Brain microvascular endothelial cell (primary cell): ENCODE data around the gene ZNF121.

ENCODE experiments used
- DNase-seq: peaks from one replicate; pipeline ENCODE4 v3.0.0-alpha.2; 2020
- H3K27ac ChIP-seq: fragments of 250-450 bp; sonication (Bioruptor Pico); 2 replicates; pipeline ENCODE4 v1.5.1; 2020; ENCODE audit warnings: mild to moderate bottlenecking, moderate library complexity
- H3K27me3 ChIP-seq: fragments of 250-450 bp; sonication (Bioruptor Pico); replicated peaks from 2 replicates; pipeline ENCODE4 v1.5.1; 2020; ENCODE audit warnings: mild to moderate bottlenecking
- H3K36me3 ChIP-seq: fragments of 250-450 bp; sonication (Bioruptor Pico); replicated peaks from 2 replicates; pipeline ENCODE4 v1.5.1; 2020; ENCODE audit warnings: mild to moderate bottlenecking
- H3K4me3 ChIP-seq: 2 replicates; pipeline ENCODE4 v1.5.1; 2011; ENCODE audit warnings: low read depth, mild to moderate bottlenecking, control low read depth, low read length, moderate library complexity
- in situ Hi-C: cut with HindIII; loops from 2 replicates; pipeline ENCODE4 v1.10.0; 2017; ENCODE audit warnings: low sequenced_read_pairs, low pct_ligation_motif_present
- TF ChIP-seq, protein P1 (sequence below): IDR thresholded peaks from 2 replicates; pipeline ENCODE4 v1.5.1; 2011; ENCODE audit warnings: low read depth, mild to moderate bottlenecking, moderate library complexity, low read length, control low read depth, inconsistent platforms; ENCODE audit errors: missing control alignments

ZNF121 gene

DNA sequence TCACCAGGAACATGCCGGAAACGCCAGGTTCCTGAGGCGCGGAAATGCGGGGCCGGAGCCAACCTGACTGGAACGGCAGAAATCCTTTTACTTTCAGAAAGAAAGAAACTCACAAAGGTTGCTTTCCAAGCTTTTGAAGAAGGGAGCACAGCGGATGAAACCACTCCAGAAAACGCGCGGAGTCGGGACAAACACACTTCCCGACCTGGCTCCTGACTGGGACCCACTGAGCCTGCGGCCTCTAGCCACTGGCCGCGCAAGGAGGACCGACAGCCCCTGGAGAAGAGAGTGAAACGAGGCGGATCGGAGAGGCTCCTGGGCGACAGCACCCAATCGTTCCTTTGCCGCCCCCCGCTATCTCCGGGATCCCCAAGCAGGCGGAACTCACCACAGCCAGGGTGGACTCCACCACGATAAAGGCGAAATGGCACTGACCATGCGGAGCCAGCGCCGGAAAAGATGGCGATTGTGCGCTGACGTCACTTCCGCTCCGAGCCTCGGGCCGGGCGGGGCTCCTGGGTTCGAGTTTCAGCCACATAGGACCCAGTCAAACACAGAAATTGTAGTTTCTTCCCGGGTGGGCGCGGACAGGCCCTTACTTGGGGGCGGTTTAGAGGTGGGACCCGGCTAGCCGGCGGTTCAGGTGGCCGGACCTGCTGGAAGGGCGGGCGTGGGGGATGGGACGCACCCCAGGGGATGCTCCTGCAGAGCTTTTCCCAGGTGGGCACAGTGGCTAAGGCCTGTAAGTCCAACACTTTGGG lies at the start of gene ZNF121:
ZNF121 (minus strand) TSS at position 432 of the 761 bp plus-strand sequence. CDS start 16,407 bp downstream, outside the sequence.
- H3K27me3 ChIP-seq, result no peaks in the 10 kb centered on the region
- TF ChIP-seq, protein P1, sequence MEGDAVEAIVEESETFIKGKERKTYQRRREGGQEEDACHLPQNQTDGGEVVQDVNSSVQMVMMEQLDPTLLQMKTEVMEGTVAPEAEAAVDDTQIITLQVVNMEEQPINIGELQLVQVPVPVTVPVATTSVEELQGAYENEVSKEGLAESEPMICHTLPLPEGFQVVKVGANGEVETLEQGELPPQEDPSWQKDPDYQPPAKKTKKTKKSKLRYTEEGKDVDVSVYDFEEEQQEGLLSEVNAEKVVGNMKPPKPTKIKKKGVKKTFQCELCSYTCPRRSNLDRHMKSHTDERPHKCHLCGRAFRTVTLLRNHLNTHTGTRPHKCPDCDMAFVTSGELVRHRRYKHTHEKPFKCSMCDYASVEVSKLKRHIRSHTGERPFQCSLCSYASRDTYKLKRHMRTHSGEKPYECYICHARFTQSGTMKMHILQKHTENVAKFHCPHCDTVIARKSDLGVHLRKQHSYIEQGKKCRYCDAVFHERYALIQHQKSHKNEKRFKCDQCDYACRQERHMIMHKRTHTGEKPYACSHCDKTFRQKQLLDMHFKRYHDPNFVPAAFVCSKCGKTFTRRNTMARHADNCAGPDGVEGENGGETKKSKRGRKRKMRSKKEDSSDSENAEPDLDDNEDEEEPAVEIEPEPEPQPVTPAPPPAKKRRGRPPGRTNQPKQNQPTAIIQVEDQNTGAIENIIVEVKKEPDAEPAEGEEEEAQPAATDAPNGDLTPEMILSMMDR, result no peak
- H3K36me3 ChIP-seq, result peaks cover 7% of the 10 kb centered on the region
- peak; percentile 76 for DNase-seq
- in situ Hi-C loops, result no loop called here
- peak within 1 kb of the TSS; percentile 94 for H3K4me3 ChIP-seq
- H3K27ac ChIP-seq, result peak within 1 kb of the TSS; percentile 75

DNA sequence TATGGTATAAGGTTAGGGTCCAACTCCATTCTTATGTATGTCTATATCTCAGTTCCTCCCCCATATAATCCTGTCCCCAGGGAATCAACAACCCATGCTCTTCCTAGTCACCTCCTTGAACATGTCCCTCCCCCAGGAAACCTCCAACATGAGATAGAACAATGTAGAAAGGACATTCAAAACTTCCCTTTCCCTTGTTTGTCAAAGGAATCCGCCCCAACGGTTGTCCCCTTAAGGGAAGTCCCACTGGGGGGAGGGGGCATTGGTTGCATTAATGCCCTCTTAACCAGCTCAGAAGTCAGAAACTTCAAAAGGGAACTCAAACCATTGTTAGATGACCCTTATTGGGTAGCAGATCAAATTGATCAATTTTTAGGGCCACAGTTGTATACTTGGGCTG lies 43.6 kb upstream of the ZNF121 start:
- H3K36me3 ChIP-seq, result peaks cover 5% of the 10 kb centered on the region
- no peak for DNase-seq
- no peaks in the 10 kb centered on the region for H3K27me3 ChIP-seq
- no peak overlapping the region for H3K27ac ChIP-seq
- TF ChIP-seq, protein P1, result no peak
- in situ Hi-C loops, result no loop called here
- no peak overlapping the region for H3K4me3 ChIP-seq

DNA sequence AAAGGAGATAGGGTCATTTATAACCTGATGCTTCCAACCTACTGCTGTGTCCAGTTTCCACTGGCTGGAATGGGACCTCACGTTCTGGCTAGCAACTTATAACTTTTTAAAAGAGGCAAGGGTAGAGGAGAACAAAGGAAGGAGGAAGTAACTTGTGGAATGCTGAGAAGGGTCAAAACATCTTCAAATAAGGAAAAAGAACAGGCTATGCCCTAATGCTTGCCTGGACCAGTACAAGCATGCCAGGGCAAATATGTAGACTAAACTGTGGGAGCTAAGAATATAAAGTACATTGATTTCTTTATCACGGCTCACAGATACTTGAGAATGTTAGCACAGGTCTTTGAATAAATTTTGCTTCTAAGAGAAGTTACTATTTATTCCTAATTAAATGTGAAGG lies 38.2 kb upstream of the ZNF121 start:
- DNase-seq, result no peak
- no peaks in the 10 kb centered on the region for H3K27me3 ChIP-seq
- H3K4me3 ChIP-seq, result no peak overlapping the region
- in situ Hi-C loops, result no loop called here
- TF ChIP-seq, protein P1, result no peak
- H3K36me3 ChIP-seq, result peaks cover 18% of the 10 kb centered on the region
- H3K27ac ChIP-seq, result no peak overlapping the region

DNA sequence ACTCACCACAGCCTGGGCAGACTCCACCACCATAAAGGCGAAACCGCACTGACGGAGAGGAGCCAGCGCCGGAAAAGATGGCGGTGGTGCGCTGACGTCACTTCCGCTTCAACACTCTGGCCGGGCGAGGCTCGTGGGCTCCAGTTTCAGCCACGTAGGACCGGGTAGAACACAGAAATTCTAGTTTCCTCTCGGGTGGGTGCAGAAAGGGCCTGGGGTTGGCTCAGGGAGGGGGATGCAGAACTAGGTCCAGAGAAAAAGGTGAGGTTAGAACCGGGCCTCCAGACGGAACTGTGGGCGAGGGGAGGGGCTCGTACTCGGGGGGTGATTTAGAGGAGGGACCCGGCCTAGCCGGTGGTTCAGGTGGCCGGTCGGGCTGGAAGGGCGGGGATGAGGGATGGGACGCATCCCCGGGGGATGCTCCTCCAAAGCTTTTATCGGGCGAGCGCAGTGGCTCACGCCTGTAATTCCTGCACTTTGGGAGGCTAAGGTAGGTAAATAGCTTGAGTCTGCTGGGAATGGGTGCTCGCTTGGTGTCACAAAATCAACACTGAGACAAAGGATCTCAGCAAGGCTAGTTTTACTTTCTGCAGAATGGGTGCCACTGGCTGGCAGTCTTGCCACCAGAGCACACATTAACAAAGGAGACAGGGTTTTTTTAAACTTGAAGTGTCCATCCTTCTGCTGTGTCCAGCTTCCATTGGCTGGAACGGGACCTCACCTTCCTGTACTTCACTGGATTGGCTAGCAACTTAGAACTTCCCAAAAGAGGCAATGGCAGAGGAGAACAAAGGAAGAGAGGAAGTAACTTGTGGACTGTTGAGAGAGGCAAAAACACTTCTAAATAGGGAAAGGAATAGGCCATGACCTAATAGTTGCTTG lies 37.1 kb upstream of the ZNF121 start, which contains the start of gene ZNF561:
ZNF561 (minus strand) TSS at position 77 of the 882 bp plus-strand sequence. CDS start 1,776 bp downstream, outside the sequence.
- TF ChIP-seq, protein P1, result no peak
- H3K27ac ChIP-seq, result peak within 1 kb of the TSS; percentile 96
- H3K36me3 ChIP-seq, result peaks cover 26% of the 10 kb centered on the region
- peak; percentile 83 for DNase-seq
- in situ Hi-C loops, result no loop called here
- H3K4me3 ChIP-seq, result peak within 1 kb of the TSS; percentile 83
- no peaks in the 10 kb centered on the region for H3K27me3 ChIP-seq

DNA sequence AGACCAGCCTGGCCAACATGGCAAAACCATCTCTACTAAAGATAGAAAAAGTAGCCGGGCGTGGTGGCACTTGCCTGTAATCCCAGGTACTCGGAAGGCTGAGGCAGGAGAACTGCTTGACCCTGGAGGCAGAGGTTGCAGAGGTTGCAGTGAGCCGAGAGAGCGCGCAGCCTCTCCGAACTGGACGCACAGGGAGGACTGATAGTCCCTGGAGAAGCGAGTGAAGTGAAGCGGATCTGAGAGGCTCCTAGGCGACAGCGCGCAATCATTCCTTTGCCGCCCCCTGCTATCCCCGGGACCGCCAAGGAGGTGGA lies 36.5 kb upstream of the ZNF121 start:
- DNase-seq, result no peak
- H3K4me3 ChIP-seq, result peak overlapping the region; percentile 83
- H3K36me3 ChIP-seq, result peaks cover 32% of the 10 kb centered on the region
- TF ChIP-seq, protein P1, result no peak
- in situ Hi-C loops, result no loop called here
- H3K27me3 ChIP-seq, result no peaks in the 10 kb centered on the region
- H3K27ac ChIP-seq, result peak overlapping the region; percentile 96
